ENCODE results near the gene PCID2.

The PCID2 gene

GRCh38 chr13:113149711-113150549, 58.5 kb downstream of the PCID2 start:
- DNase-seq (ENCODE audit: low read depth in 2 of 2), result no peak

- no peak for DNase-seq (ENCODE audit: low read depth in 2 of 2)
Observed at GRCh38 chr13:113148940-113149503, 59.4 kb downstream of the PCID2 start.

GRCh38 chr13:113148407-113148806, 60.1 kb downstream of the PCID2 start:
- no peak for DNase-seq (ENCODE audit: low read depth in 2 of 2)

GRCh38 chr13:113147206-113147605, 61.3 kb downstream of the PCID2 start:
- no peak for DNase-seq (ENCODE audit: low read depth in 2 of 2)

- DNase-seq (ENCODE audit: low read depth in 2 of 2), result no peak
Observed at GRCh38 chr13:113146750-113147149, 61.7 kb downstream of the PCID2 start.

GRCh38 chr13:113145911-113146598, 62.4 kb downstream of the PCID2 start:
- DNase-seq (ENCODE audit: low read depth in 2 of 2), result no peak

- no peak for DNase-seq (ENCODE audit: low read depth in 2 of 2)
Observed at GRCh38 chr13:113145496-113145895, 63.0 kb downstream of the PCID2 start.

- no peak for DNase-seq (ENCODE audit: low read depth in 2 of 2)
Observed at GRCh38 chr13:113144255-113144629, 64.2 kb downstream of the PCID2 start.

- no peak for DNase-seq (ENCODE audit: low read depth in 2 of 2)
Observed at GRCh38 chr13:113143466-113144254, 64.8 kb downstream of the PCID2 start.

GRCh38 chr13:113142876-113143275, 65.6 kb downstream of the PCID2 start:
- no peak for DNase-seq (ENCODE audit: low read depth in 2 of 2)

GRCh38 chr13:113141601-113141970, 66.9 kb downstream of the PCID2 start:
- DNase-seq (ENCODE audit: low read depth in 2 of 2), result no peak

GRCh38 chr13:113140677-113141600, 67.5 kb downstream of the PCID2 start:
- no peak for DNase-seq (ENCODE audit: low read depth in 2 of 2)

- DNase-seq (ENCODE audit: low read depth in 2 of 2), result no peak
Observed at GRCh38 chr13:113139577-113139976, 68.9 kb downstream of the PCID2 start.

GRCh38 chr13:113138792-113139551, 69.5 kb downstream of the PCID2 start:
- no peak for DNase-seq (ENCODE audit: low read depth in 2 of 2)

- no peak for DNase-seq (ENCODE audit: low read depth in 2 of 2)
Observed at GRCh38 chr13:113137691-113138298, 70.7 kb downstream of the PCID2 start.

GRCh38 chr13:113135281-113135760, 73.1 kb downstream of the PCID2 start:
- DNase-seq (ENCODE audit: low read depth in 2 of 2), result no peak

GRCh38 chr13:113129921-113130750, 78.3 kb downstream of the PCID2 start:
- no peak for DNase-seq (ENCODE audit: low read depth in 2 of 2)

GRCh38 chr13:113129480-113129879, 79.0 kb downstream of the PCID2 start:
- no peak for DNase-seq (ENCODE audit: low read depth in 2 of 2)
